Measurements from ENCODE around the gene H2AZ1. TPM values are rescaled to one million over a fixed set of nuclear protein-coding genes. Genes with fewer than 3 reads are reported as not detected.

Gene H2AZ1
- polyA plus RNA-seq, 1 donor from 2014 or later, result 571 TPM

- Histone ChIP-seq H3K27me3 (ENCODE audit: insufficient read depth, low read depth, low read length) (no peaks in the 10 kb centered on the region), H3K36me3 (ENCODE audit: insufficient read depth, low read length) (no peaks in the 10 kb centered on the region), H3K9me3 (ENCODE audit: low read length) (no peaks in the 10 kb centered on the region), H4K20me1 (ENCODE audit: insufficient read depth) (no peaks in the 10 kb centered on the region), H3K4me3 (ENCODE audit: low read length) (peak within 1 kb of the TSS; percentile 78), H3K4me2 (ENCODE audit: low read length) (peak within 1 kb of the TSS; percentile 74), H2AFZ (ENCODE audit: low read depth, low read length) (peak within 1 kb of the TSS; percentile 75), H3K9ac (ENCODE audit: low read length) (peak within 1 kb of the TSS; percentile 88), H3K9me2 (ENCODE audit: insufficient read depth, low read length) (no peaks in the 10 kb centered on the region), H3K79me2 (replicated peaks; ENCODE audit: insufficient read depth, low read length) (peaks cover 51% of the 10 kb centered on the region), H3K27ac (ENCODE audit: low read length) (peak within 1 kb of the TSS; percentile 77), H3F3A (ENCODE audit: insufficient read depth, low read length, poor library complexity, severe bottlenecking) (no peaks in the 10 kb centered on the region)
- TF ChIP-seq REST (IDR thresholded peaks at IDR 0.05; ENCODE audit: borderline replicate concordance) (no peak), EP300 (conservative IDR thresholded peaks at IDR 0.05; ENCODE audit: poor library complexity, severe bottlenecking) (no peak), EZH2 (IDR thresholded peaks at IDR 0.05; ENCODE audit: borderline replicate concordance, insufficient read depth, low read length, poor library complexity, severe bottlenecking) (no peak), RAD21 (conservative IDR thresholded peaks at IDR 0.05) (no peak), MXI1 (conservative IDR thresholded peaks at IDR 0.05; ENCODE audit: poor library complexity, severe bottlenecking) (peak; percentile 34), POLR2AphosphoS5 (IDR thresholded peaks at IDR 0.05) (peak; percentile 49), SMC3 (conservative IDR thresholded peaks at IDR 0.05; ENCODE audit: poor library complexity) (no peak), TAF1 (IDR thresholded peaks at IDR 0.05; ENCODE audit: low read depth) (peak; percentile 21)
- TF ChIP-seq, protein P1, sequence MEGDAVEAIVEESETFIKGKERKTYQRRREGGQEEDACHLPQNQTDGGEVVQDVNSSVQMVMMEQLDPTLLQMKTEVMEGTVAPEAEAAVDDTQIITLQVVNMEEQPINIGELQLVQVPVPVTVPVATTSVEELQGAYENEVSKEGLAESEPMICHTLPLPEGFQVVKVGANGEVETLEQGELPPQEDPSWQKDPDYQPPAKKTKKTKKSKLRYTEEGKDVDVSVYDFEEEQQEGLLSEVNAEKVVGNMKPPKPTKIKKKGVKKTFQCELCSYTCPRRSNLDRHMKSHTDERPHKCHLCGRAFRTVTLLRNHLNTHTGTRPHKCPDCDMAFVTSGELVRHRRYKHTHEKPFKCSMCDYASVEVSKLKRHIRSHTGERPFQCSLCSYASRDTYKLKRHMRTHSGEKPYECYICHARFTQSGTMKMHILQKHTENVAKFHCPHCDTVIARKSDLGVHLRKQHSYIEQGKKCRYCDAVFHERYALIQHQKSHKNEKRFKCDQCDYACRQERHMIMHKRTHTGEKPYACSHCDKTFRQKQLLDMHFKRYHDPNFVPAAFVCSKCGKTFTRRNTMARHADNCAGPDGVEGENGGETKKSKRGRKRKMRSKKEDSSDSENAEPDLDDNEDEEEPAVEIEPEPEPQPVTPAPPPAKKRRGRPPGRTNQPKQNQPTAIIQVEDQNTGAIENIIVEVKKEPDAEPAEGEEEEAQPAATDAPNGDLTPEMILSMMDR (IDR thresholded peaks at IDR 0.05; ENCODE audit: poor library complexity, severe bottlenecking), result no peak
These were observed 3.5 kb downstream of the H2AZ1 start, which contains the start of gene DNAJB14 for GRCh38 chr4:99946356-99947189. Gene DNAJB14 (minus strand): TSS chr4:99946618. CDS start chr4:99946571, 47 bp downstream.

DNA sequence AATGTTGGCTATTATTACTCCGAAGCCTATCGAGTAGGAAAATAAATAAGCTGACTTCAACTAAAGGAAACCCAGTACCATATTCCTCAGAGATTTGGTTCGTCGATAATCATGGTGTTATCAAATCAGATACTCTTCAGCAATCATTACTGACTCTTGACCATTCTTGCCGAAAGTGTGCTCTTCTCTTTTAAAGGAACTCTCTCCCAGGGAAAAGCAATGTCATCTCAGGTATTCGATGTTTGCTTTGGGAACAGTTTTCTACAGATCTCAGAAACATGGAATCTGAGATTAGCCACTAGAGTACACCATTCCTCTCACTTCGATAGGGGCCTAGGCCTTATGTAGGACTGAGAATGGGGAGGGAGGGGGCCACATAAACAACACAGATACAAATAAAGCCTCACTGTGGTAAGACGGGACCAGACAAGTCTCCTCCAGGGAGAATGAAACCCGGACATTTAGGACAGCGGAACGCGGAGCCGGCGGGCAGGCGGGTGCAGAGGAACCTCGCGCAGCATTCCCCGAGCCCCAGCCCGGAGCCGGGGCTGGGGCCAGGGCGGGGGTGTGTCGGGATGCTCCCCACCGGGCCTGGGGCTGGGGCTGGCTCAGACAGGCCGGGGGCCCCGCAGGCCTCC, 4.2 kb downstream of the H2AZ1 start:
- Histone ChIP-seq H3K9me3 (ENCODE audit: low read length) (no peaks in the 10 kb centered on the region), H2AFZ (ENCODE audit: low read depth, low read length) (peak overlapping the region; percentile 75), H3K4me2 (ENCODE audit: low read length) (peak overlapping the region; percentile 74), H3F3A (ENCODE audit: insufficient read depth, low read length, poor library complexity, severe bottlenecking) (no peaks in the 10 kb centered on the region), H3K27me3 (ENCODE audit: insufficient read depth, low read depth, low read length) (no peaks in the 10 kb centered on the region), H4K20me1 (ENCODE audit: insufficient read depth) (no peaks in the 10 kb centered on the region), H3K9me2 (ENCODE audit: insufficient read depth, low read length) (no peaks in the 10 kb centered on the region), H3K9ac (ENCODE audit: low read length) (peak overlapping the region; percentile 88), H3K79me2 (replicated peaks; ENCODE audit: insufficient read depth, low read length) (peaks cover 58% of the 10 kb centered on the region), H3K27ac (ENCODE audit: low read length) (peak overlapping the region; percentile 77), H3K4me3 (ENCODE audit: low read length) (peak overlapping the region; percentile 78), H3K36me3 (ENCODE audit: insufficient read depth, low read length) (no peaks in the 10 kb centered on the region)
- no peak for TF ChIP-seq EP300 (conservative IDR thresholded peaks at IDR 0.05; ENCODE audit: poor library complexity, severe bottlenecking)
- no peak for TF ChIP-seq POLR2AphosphoS5 (IDR thresholded peaks at IDR 0.05)
- no peak for TF ChIP-seq MXI1 (conservative IDR thresholded peaks at IDR 0.05; ENCODE audit: poor library complexity, severe bottlenecking)
- TF ChIP-seq, protein P1 (IDR thresholded peaks at IDR 0.05; ENCODE audit: poor library complexity, severe bottlenecking), result peak; percentile 43
- peak; percentile 24 for TF ChIP-seq SMC3 (conservative IDR thresholded peaks at IDR 0.05; ENCODE audit: poor library complexity)
